Measurements from ENCODE around the gene PHLDA2. TPM values are rescaled to one million over a fixed set of nuclear protein-coding genes. Genes with fewer than 3 reads are reported as not detected.

PHLDA2 gene
- total RNA-seq, 3 donors from 2014 or later: 2.0 to 2.3 TPM; not detected in 1

DNA sequence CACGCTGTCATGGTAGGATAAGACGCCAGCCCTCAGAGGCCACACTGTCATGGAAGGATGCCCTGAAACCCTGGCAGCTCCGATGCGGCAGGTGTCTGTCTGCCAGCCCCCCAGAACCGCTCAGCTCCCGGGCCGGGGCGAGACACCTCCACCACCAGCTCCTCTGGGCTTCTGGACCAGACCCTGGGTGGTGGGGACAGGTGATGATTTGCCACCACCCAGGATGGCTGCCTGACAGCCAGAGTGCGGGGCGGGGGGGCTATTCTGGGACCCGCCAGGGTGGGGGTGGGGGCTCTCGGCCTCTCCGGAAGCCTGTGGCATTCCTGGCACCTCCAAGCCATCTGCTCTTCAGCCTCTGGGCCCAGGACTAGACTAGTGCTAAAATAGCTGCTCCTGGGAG, 9.4 kb downstream of the PHLDA2 start:
- Histone ChIP-seq H3K9me3 (no peaks in the 10 kb centered on the region), H3K36me3 (no peaks in the 10 kb centered on the region), H3K4me3 (no peak overlapping the region), H3K27ac (no peak overlapping the region), H3K4me1 (peaks cover 6 to 7% of the 10 kb centered on the region in 2 donors), H3K27me3 (no peaks in the 10 kb centered on the region)
- intact Hi-C loops (cut with DNase I; ENCODE audit: low total_unique reads): no loop called here
- TF ChIP-seq, protein P1, sequence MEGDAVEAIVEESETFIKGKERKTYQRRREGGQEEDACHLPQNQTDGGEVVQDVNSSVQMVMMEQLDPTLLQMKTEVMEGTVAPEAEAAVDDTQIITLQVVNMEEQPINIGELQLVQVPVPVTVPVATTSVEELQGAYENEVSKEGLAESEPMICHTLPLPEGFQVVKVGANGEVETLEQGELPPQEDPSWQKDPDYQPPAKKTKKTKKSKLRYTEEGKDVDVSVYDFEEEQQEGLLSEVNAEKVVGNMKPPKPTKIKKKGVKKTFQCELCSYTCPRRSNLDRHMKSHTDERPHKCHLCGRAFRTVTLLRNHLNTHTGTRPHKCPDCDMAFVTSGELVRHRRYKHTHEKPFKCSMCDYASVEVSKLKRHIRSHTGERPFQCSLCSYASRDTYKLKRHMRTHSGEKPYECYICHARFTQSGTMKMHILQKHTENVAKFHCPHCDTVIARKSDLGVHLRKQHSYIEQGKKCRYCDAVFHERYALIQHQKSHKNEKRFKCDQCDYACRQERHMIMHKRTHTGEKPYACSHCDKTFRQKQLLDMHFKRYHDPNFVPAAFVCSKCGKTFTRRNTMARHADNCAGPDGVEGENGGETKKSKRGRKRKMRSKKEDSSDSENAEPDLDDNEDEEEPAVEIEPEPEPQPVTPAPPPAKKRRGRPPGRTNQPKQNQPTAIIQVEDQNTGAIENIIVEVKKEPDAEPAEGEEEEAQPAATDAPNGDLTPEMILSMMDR (IDR thresholded peaks at IDR 0.05): no peak
- TF ChIP-seq POLR2AphosphoS5 (IDR thresholded peaks at IDR 0.05) (no peak), POLR2A (IDR thresholded peaks at IDR 0.05) (no peak)
- DNase-seq (ENCODE audit: low spot score in 2 of 2): no peak

DNA sequence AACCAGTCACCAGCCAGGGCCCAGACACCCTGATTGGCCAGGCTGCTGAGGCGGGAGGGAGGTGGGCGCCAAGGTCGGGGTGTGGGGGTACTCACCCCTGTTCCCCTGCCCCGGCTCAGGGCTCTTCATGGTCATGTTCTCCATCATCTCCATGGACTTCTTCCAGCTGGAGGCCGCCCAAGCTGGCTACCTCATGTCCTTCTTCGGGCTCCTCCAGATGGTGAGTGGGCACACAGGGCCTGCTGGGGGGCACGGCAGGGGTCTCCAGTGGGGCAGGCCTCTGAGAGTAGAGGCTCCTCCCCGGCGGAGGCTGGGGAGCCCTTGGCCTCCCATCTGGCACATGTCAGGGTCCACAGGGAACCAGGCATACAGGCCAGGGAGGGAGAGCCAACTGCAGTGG, 10.0 kb downstream of the PHLDA2 start:
- no peak overlapping the region for H3K27ac ChIP-seq
- TF ChIP-seq POLR2A (IDR thresholded peaks at IDR 0.05) (no peak), POLR2AphosphoS5 (IDR thresholded peaks at IDR 0.05) (no peak)
- TF ChIP-seq, protein P1 (IDR thresholded peaks at IDR 0.05): no peak
- H3K36me3 ChIP-seq: no peaks in the 10 kb centered on the region
- H3K9me3 ChIP-seq: no peaks in the 10 kb centered on the region
- intact Hi-C loops (cut with DNase I; ENCODE audit: low total_unique reads): no loop called here
- DNase-seq (ENCODE audit: low spot score in 2 of 2): no peak
- no peaks in the 10 kb centered on the region for H3K27me3 ChIP-seq
- H3K4me3 ChIP-seq: no peak overlapping the region
- H3K4me1 ChIP-seq: peaks cover 11 to 12% of the 10 kb centered on the region in 2 donors

DNA sequence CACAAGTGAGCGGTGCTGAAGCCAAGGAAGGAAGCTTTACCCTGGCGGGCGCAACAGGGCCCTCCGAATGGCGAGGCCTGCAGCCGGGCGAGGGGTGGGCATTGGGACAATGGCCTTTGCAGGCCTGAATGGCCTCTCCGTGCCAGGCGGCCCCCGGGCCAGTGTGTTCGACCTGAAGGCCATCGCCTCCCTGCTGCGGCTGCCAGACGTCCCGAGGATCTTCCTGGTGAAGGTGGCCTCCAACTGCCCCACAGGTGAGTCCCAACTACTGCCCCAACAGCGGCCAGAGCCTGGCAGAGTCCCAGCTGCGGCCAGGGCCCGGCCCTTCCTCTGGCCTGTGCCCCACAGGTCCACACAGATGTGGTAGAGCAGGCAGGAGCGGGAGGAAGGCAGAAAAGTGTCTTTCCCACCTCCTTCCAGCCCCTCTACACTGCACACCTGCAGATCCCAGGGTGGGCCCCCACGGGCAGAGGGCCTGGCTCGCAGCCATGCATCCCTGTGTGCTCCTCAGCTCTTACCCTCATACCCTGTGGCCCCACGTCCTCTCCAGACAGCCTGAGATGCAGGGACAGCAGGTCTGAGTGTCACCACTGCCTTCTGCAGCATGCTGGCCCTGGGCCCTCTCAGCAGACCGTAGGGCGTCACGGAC, 11.3 kb downstream of the PHLDA2 start:
- Histone ChIP-seq H3K36me3 (no peaks in the 10 kb centered on the region), H3K27ac (no peak overlapping the region), H3K4me1 (peaks cover 15 to 17% of the 10 kb centered on the region in 2 donors), H3K4me3 (no peak overlapping the region), H3K27me3 (no peaks in the 10 kb centered on the region), H3K9me3 (no peaks in the 10 kb centered on the region)
- intact Hi-C loops (cut with DNase I; ENCODE audit: low total_unique reads): no loop called here
- TF ChIP-seq, protein P1 (IDR thresholded peaks at IDR 0.05): no peak
- TF ChIP-seq POLR2AphosphoS5 (IDR thresholded peaks at IDR 0.05) (no peak), POLR2A (IDR thresholded peaks at IDR 0.05) (no peak)
- DNase-seq (ENCODE audit: low spot score in 2 of 2): no peak

DNA sequence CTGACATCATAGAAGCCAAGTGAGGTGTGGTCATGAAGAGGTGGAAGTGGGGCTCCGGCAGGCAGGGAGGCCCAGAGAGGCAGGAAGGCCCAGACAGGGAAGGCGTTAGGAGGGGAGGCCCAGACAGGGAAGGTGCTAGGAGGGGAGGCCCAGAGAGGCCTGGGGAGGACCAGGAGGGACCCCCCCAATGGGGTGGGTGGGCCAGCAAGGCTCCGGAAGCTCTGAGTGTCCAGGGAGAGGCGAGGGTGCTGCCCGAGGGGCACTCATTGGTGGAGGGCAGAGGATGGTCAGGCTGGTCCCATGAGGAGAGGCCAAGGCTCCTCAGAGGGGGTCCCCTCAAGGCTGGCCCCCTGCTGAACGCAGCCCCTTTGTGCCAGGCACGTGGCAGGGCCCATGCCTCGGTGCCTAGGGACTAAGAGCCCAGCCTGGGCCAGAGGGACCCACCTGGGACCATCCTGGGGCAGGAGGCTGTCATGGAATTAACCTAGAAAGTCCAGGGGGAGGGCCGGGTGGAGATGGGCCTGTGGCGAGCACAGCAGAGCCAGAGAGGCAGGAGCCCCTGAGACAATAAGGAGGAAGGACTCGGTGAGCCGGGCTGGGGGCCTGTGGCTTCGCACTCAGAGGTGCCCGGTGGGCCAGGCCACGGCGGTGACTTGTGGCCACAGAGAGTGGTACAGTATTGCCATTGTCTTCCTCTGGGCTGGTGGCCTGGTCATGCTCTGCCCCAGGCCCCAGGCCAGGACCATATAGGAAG, 12.2 kb downstream of the PHLDA2 start:
- DNase-seq (ENCODE audit: low spot score in 2 of 2): no peak
- peaks cover 21 to 22% of the 10 kb centered on the region in 2 donors for H3K4me1 ChIP-seq
- no peaks in the 10 kb centered on the region for H3K27me3 ChIP-seq
- intact Hi-C loops (cut with DNase I; ENCODE audit: low total_unique reads): no loop called here
- H3K36me3 ChIP-seq: no peaks in the 10 kb centered on the region
- H3K27ac ChIP-seq: no peak overlapping the region
- H3K4me3 ChIP-seq: no peak overlapping the region
- no peak for TF ChIP-seq POLR2A (IDR thresholded peaks at IDR 0.05)
- no peak for TF ChIP-seq POLR2AphosphoS5 (IDR thresholded peaks at IDR 0.05)
- TF ChIP-seq, protein P1 (IDR thresholded peaks at IDR 0.05): no peak
- H3K9me3 ChIP-seq: no peaks in the 10 kb centered on the region
